H1 (cell line): ENCODE data around the gene CCL1. TPM values are rescaled to one million over a fixed set of nuclear protein-coding genes. Genes with fewer than 3 reads are reported as not detected.

Experiments used
- CTCF ChIA-PET: fragments of 300-600 bp; sonication (Branson Sonifier 250); formaldehyde crosslinking; loops from one replicate; lab custom pipeline; 2021; ENCODE audit not compliant: partially characterized antibody; lab: Charles Lee
- POLR2A ChIA-PET: fragments of 300-600 bp; sonication (Branson Sonifier 250); formaldehyde crosslinking; loops from one replicate; lab custom pipeline; 2021; ENCODE audit warnings: inconsistent platforms; ENCODE audit not compliant: partially characterized antibody; lab: Charles Lee
- DNase-seq, 2 experiments: peaks; one replicate each; pipeline versions ENCODE4 v3.0.0 to v3.0.0-alpha.2; 2010 to 2022; ENCODE audit warnings: low spot score in 2 of 2, low read depth in 1 of 2, mixed read lengths in 1 of 2
- FAIRE-seq: peaks from 2 replicates; lab custom pipeline; 2011; peaks lifted over from hg19 to GRCh38; lab: Jason Lieb, UNC
- H2AFZ ChIP-seq: 2 replicates; pipeline ENCODE4 v1.8.1; 2012; ENCODE audit warnings: low read length, inconsistent platforms
- H2AK5ac ChIP-seq: 2 replicates; pipeline ENCODE4 v1.6.1; 2013; ENCODE audit warnings: low read depth, low read length
- H2BK120ac ChIP-seq: replicated peaks from 2 replicates; pipeline ENCODE3; 2013; ENCODE audit warnings: low read depth, low read length, inconsistent platforms
- H2BK12ac ChIP-seq: 2 replicates; pipeline ENCODE4 v1.6.1; 2013; ENCODE audit warnings: low read depth, low read length
- H2BK15ac ChIP-seq: 2 replicates; pipeline ENCODE4 v1.6.1; 2013; ENCODE audit warnings: low read length
- H2BK20ac ChIP-seq: 2 replicates; pipeline ENCODE4 v1.6.1; 2013; ENCODE audit warnings: low read length
- H2BK5ac ChIP-seq: 2 replicates; pipeline ENCODE4 v1.6.1; 2013; ENCODE audit warnings: low read depth, low read length
- H3K14ac ChIP-seq: 2 replicates; pipeline ENCODE4 v1.6.1; 2013; ENCODE audit warnings: inconsistent platforms; ENCODE audit not compliant: insufficient read length
- H3K18ac ChIP-seq: 2 replicates; pipeline ENCODE4 v1.6.1; 2013; ENCODE audit warnings: low read length; ENCODE audit errors: extremely low read depth
- H3K23ac ChIP-seq: 2 replicates; pipeline ENCODE4 v1.6.1; 2013; ENCODE audit warnings: inconsistent platforms; ENCODE audit not compliant: insufficient read length
- H3K23me2 ChIP-seq: 2 replicates; pipeline ENCODE4 v1.6.1; 2013; ENCODE audit warnings: low read depth, low read length
- H3K27ac ChIP-seq: 2 replicates; pipeline ENCODE4 v1.6.1; 2011; ENCODE audit warnings: low read depth, low read length, inconsistent platforms
- H3K27me3 ChIP-seq, 4 experiments: replicated peaks in 1 of 4; 1 replicate in 1 of 4; 2 replicates in 3 of 4; pipeline versions ENCODE4 v1.6.1 to v1.8.1; 2011 to 2013; ENCODE audit warnings: low read length in 3 of 4, mild to moderate bottlenecking in 3 of 4, inconsistent platforms in 2 of 4, mixed read lengths in 2 of 4, moderate library complexity in 1 of 4; ENCODE audit not compliant: control insufficient read depth in 3 of 4, insufficient read depth in 3 of 4; ENCODE audit errors: extremely low read depth in 1 of 4
- H3K36me3 ChIP-seq, 4 experiments: 2 replicates each; pipeline versions ENCODE4 v1.6.1 to v1.8.1; 2011 to 2013; ENCODE audit warnings: mild to moderate bottlenecking in 4 of 4, low read length in 3 of 4, moderate library complexity in 2 of 4, control low read depth in 1 of 4, inconsistent platforms in 1 of 4; ENCODE audit not compliant: insufficient read depth in 4 of 4, control insufficient read depth in 2 of 4
- H3K4ac ChIP-seq: replicated peaks from 2 replicates; pipeline ENCODE3; 2013; ENCODE audit warnings: low read length, low read depth, mixed read lengths, inconsistent platforms; ENCODE audit not compliant: insufficient read length
- H3K4me1 ChIP-seq, 4 experiments: replicated peaks in 1 of 4; 1 replicate in 1 of 4; 2 replicates in 3 of 4; pipeline versions ENCODE4 v1.6.1 to v1.8.1; 2011 to 2013; ENCODE audit warnings: low read length in 3 of 4, inconsistent platforms in 2 of 4, mixed read lengths in 1 of 4; ENCODE audit not compliant: insufficient read depth in 4 of 4, control insufficient read depth in 3 of 4
- H3K4me2 ChIP-seq, 2 experiments: 2 replicates each; pipeline versions ENCODE4 v1.6.1 to v1.8.1; 2011 to 2013; ENCODE audit warnings: low read depth in 2 of 2, low read length in 2 of 2, control low read depth in 1 of 2, inconsistent platforms in 1 of 2, mild to moderate bottlenecking in 1 of 2; ENCODE audit not compliant: insufficient read depth in 1 of 2
- H3K4me3 ChIP-seq, 4 experiments: fragments of 200-600, 300-600 bp in 1 of 4; sonication (generic), shearing (Covaris generic), sonication (Bioruptor Twin) in 1 of 4; 2 replicates each; pipeline versions ENCODE4 v1.5.1 to v1.8.1; 2011 to 2016; ENCODE audit warnings: low read length in 4 of 4, low read depth in 3 of 4, control low read depth in 2 of 4, inconsistent platforms in 2 of 4, mild to moderate bottlenecking in 2 of 4, mixed read lengths in 1 of 4, moderate library complexity in 1 of 4; ENCODE audit not compliant: insufficient read depth in 2 of 4; ENCODE audit errors: extremely low read depth in 1 of 4
- H3K56ac ChIP-seq: replicated peaks from 2 replicates; pipeline ENCODE3; 2013; ENCODE audit warnings: low read depth, mild to moderate bottlenecking, mixed read lengths, low read length, inconsistent platforms; ENCODE audit not compliant: insufficient read length
- H3K79me1 ChIP-seq: 2 replicates; pipeline ENCODE4 v1.6.1; 2013; ENCODE audit warnings: low read depth, low read length, control low read depth
- H3K79me2 ChIP-seq, 2 experiments: 2 replicates each; pipeline versions ENCODE4 v1.6.1 to v1.8.1; 2012 to 2013; ENCODE audit warnings: low read length in 2 of 2, mild to moderate bottlenecking in 2 of 2, inconsistent platforms in 1 of 2; ENCODE audit not compliant: insufficient read depth in 2 of 2, control insufficient read depth in 1 of 2
- H3K9ac ChIP-seq, 4 experiments: replicated peaks in 1 of 4; 1 replicate in 1 of 4; 2 replicates in 3 of 4; pipeline versions ENCODE4 v1.6.1 to v1.8.1; 2011 to 2013; ENCODE audit warnings: low read depth in 3 of 4, low read length in 3 of 4, control low read depth in 2 of 4, mild to moderate bottlenecking in 2 of 4, moderate library complexity in 2 of 4, inconsistent platforms in 1 of 4; ENCODE audit errors: extremely low read depth in 1 of 4
- H3K9me3 ChIP-seq, 2 experiments: 2 replicates each; pipeline versions ENCODE4 v1.6.1 to v1.8.1; 2012 to 2013; ENCODE audit warnings: mild to moderate bottlenecking in 2 of 2, moderate library complexity in 2 of 2, control low read depth in 1 of 2, inconsistent platforms in 1 of 2, low read depth in 1 of 2, low read length in 1 of 2, mixed read lengths in 1 of 2; ENCODE audit not compliant: insufficient read depth in 2 of 2
- H4K20me1 ChIP-seq, 2 experiments: replicated peaks in 1 of 2; 2 replicates each; pipeline versions ENCODE3 to v1.8.1; 2011 to 2013; ENCODE audit warnings: inconsistent platforms in 2 of 2, low read length in 2 of 2, mild to moderate bottlenecking in 1 of 2; ENCODE audit not compliant: insufficient read depth in 2 of 2, control insufficient read depth in 1 of 2
- H4K5ac ChIP-seq: 2 replicates; pipeline ENCODE4 v1.6.1; 2013; ENCODE audit warnings: low read length, low read depth, mixed read lengths, inconsistent platforms; ENCODE audit not compliant: insufficient read length
- H4K8ac ChIP-seq: 2 replicates; pipeline ENCODE4 v1.8.0; 2013; ENCODE audit warnings: mild to moderate bottlenecking, moderate library complexity, low read length, inconsistent platforms; ENCODE audit not compliant: insufficient read depth; ENCODE audit errors: extremely low read depth
- H4K91ac ChIP-seq: replicated peaks from 2 replicates; pipeline ENCODE3; 2013; ENCODE audit warnings: low read length, mixed read lengths, inconsistent platforms; ENCODE audit not compliant: insufficient read length
- CHD1 ChIP-seq: IDR thresholded peaks from 2 replicates; pipeline ENCODE4 v1.6.1; 2012; ENCODE audit warnings: low read depth, low read length, improper control_type of control experiment
- CTBP2 ChIP-seq: IDR thresholded peaks from 2 replicates; pipeline ENCODE4 v1.7.0; 2011; ENCODE audit warnings: borderline replicate concordance, mild to moderate bottlenecking, moderate library complexity, mixed read lengths, low read length; ENCODE audit not compliant: insufficient read depth, insufficient read length
- GABPA ChIP-seq: IDR thresholded peaks from 2 replicates; pipeline ENCODE4 v1.6.1; 2011; ENCODE audit warnings: mild to moderate bottlenecking, low read length, moderate library complexity, borderline replicate concordance; ENCODE audit not compliant: insufficient read depth
- GTF2F1 ChIP-seq: IDR thresholded peaks from 2 replicates; pipeline ENCODE4 v1.6.1; 2012; ENCODE audit warnings: low read depth, low read length, improper control_type of control experiment, borderline replicate concordance
- KDM1A ChIP-seq: fragments of 200-600, 300-600 bp; sonication (generic); IDR thresholded peaks from 2 replicates; pipeline ENCODE4 v1.7.1; 2016; ENCODE audit warnings: mild to moderate bottlenecking, low read length, borderline replicate concordance
- POLR2AphosphoS5 ChIP-seq: IDR thresholded peaks from 2 replicates; pipeline ENCODE4 v1.6.1; 2011; ENCODE audit warnings: low read depth, low read length
- SP2 ChIP-seq: IDR thresholded peaks from 2 replicates; pipeline ENCODE4 v1.6.1; 2012; ENCODE audit warnings: mild to moderate bottlenecking, low read length, inconsistent platforms
- TBP ChIP-seq: IDR thresholded peaks from 2 replicates; pipeline ENCODE4 v1.6.1; 2011; ENCODE audit warnings: low read depth, low read length, improper control_type of control experiment
- WGBS, 2 experiments: shearing (Covaris generic) in 1 of 2; methylation state at CpG; one replicate each; pipeline versions ENCODE4 v1.1.6 to v1.1.7; 2013 to 2015; ENCODE audit warnings: low lambda C conversion rate in 2 of 2, mixed read lengths in 2 of 2, inconsistent platforms in 1 of 2, low coverage in 1 of 2, missing lambda C conversion rate in 1 of 2; ENCODE audit not compliant: insufficient replicate concordance in 2 of 2, insufficient coverage in 1 of 2, insufficient read length in 1 of 2; ENCODE audit errors: extremely low coverage in 1 of 2, missing lambda C conversion rate in 1 of 2; 5-methylcytosine and 5-hydroxymethylcytosine counted together
- polyA plus RNA-seq, 7 experiments: library from polyadenylated mRNA; depleted of rRNA in 3 of 7; stranded (reverse) in 5 of 7; unstranded in 2 of 7; fragments of >200 nt in 5 of 7; fragments of 200-250 nt in 2 of 7; gene quantifications; 1 replicate in 5 of 7; 2 replicates in 1 of 7; 4 replicates in 1 of 7; pipeline versions ENCODE4 v1.2.1 to v1.2.3, GENCODE V29; 2011 to 2013; ENCODE audit warnings: missing spikeins in 2 of 7, mixed read lengths in 2 of 7
- total RNA-seq: library from RNA; stranded (reverse); fragmentation: NEBNext Ultra II Directional; extraction: Animal tissue kit (Norgen Biotek cat#: 25700); gene quantifications from 2 replicates; pipeline ENCODE4 v1.2.1, GENCODE V29; 2021

The CCL1 gene
- total and polyA plus RNA-seq, 2 of the 8 experiments (the other 6 are each of a cell fraction or from before 2014, with no cell fraction given) = not detected

DNA sequence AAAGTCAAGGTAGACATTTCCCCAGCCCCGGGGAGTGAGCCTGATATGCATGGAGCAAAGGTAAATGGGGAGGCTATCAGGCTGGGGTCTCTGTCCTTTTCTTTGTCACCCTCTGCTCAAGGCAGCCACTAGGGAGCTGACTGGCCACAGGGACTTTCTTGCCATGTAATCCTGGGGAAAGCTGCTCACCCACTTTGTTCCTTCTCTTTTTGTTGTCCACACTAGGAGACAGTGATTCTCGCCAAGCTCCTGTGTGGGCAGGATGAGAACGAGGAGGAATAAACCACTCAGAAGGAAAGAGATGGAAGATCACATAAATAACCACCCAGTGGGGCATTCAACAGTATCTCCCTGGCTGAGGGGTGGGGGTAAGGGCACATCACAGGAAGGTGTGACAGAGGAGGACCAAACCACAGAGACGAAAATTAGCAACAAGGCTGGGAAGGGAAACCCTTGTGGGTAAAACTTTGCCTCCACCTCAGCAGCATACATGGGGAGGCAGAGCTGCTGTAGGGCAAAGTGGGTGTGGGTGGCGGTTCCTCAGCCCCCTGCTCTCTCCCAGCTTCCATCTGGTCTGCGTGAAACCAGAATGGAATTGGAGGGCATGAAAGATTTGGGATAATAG lies 26.2 kb upstream of the CCL1 start:
- H3K4me3 ChIP-seq = no peak overlapping the region
- H4K8ac ChIP-seq = no peak overlapping the region
- H3K27ac ChIP-seq = no peak overlapping the region
- WGBS, 2 experiments = 89% methylated on average over 6 of the region's 6 CpGs; no CpG with 5 or more reads in 1 of the 2 experiments
- no peaks in the 10 kb centered on the region for H3K79me2 ChIP-seq
- H4K91ac ChIP-seq = no peak overlapping the region
- no peak overlapping the region for H3K14ac ChIP-seq
- H3K23me2 ChIP-seq = no peaks in the 10 kb centered on the region
- no peak overlapping the region for H3K56ac ChIP-seq
- no peak overlapping the region for H3K23ac ChIP-seq
- no peaks in the 10 kb centered on the region for H3K4me1 ChIP-seq
- FAIRE-seq (no peak), DNase-seq (no peak)
- H3K27me3 ChIP-seq = no peaks in the 10 kb centered on the region; a peak in 1 of 7 replicates
- H2AK5ac ChIP-seq = no peak overlapping the region
- no peak overlapping the region for H3K4me2 ChIP-seq
- CTCF ChIA-PET = interaction anchor here (0.7 to 2.9 kb wide), 7 partner anchors 7 to 628 kb away, joined by 3 to 11 read pairs (median 3); no protein-coding TSS in a partner anchor
- POLR2A ChIA-PET = no interaction called here
- no peak overlapping the region for H2BK120ac ChIP-seq
- H2AFZ ChIP-seq = no peak overlapping the region
- no peak overlapping the region for H3K4ac ChIP-seq
- H2BK20ac ChIP-seq = no peak overlapping the region
- 0 out of 2 replicates have a peak overlapping the region, but pooled peaks have one; percentile 5 for H2BK15ac ChIP-seq
- H2BK5ac ChIP-seq = no peak overlapping the region
- no peak overlapping the region for H3K9ac ChIP-seq
- no peak overlapping the region for H3K18ac ChIP-seq
- H4K20me1 ChIP-seq = no peaks in the 10 kb centered on the region
- no peak overlapping the region for H4K5ac ChIP-seq
- H3K79me1 ChIP-seq = no peaks in the 10 kb centered on the region
- no peaks in the 10 kb centered on the region for H3K36me3 ChIP-seq
- H2BK12ac ChIP-seq = no peak overlapping the region
- no peaks in the 10 kb centered on the region for H3K9me3 ChIP-seq
- no peak for TF ChIP-seq CTBP2
- TF ChIP-seq SP2 = no peak
- no peak for TF ChIP-seq POLR2AphosphoS5
- no peak for TF ChIP-seq CHD1
- TF ChIP-seq KDM1A = no peak
- no peak for TF ChIP-seq GABPA
- TF ChIP-seq TBP = no peak
- no peak for TF ChIP-seq GTF2F1
